HepG2 (cell line): ENCODE measurements around the gene DHRS4L2. TPM values are rescaled to one million over a fixed set of nuclear protein-coding genes. Genes with fewer than 3 reads are reported as not detected.
A peak's percentile ranks its signal among the peaks of the same experiment; 100 is the strongest.

Experiments used
- ARHGAP35 ChIP-seq: sonication (generic); formaldehyde crosslinking; IDR thresholded peaks from 2 replicates; pipeline ENCODE4 v1.9.0; 2022; ENCODE audit warnings: mild to moderate bottlenecking, inconsistent platforms, moderate library complexity, missing genetic modification reagents, borderline replicate concordance
- ATF6 ChIP-seq: sonication (generic); formaldehyde crosslinking; conservative IDR thresholded peaks from 2 replicates; pipeline ENCODE4 v1.4.0; 2020; ENCODE audit warnings: missing genetic modification reagents
- FOXO4 ChIP-seq: sonication (generic); formaldehyde crosslinking; conservative IDR thresholded peaks from 2 replicates; pipeline ENCODE4 v1.8.1; 2023; ENCODE audit warnings: missing genetic modification reagents
- GRHL1 ChIP-seq: sonication (generic); formaldehyde crosslinking; conservative IDR thresholded peaks from 2 replicates; pipeline ENCODE4 v1.8.0; 2022; ENCODE audit warnings: missing genetic modification reagents
- HBP1 ChIP-seq: IDR thresholded peaks from 2 replicates; pipeline ENCODE4 v1.6.1; 2016; ENCODE audit warnings: low read depth, control low read depth
- HHEX ChIP-seq: IDR thresholded peaks from 2 replicates; pipeline ENCODE4 v1.6.1; 2016; ENCODE audit warnings: control low read depth
- PBX2 ChIP-seq: IDR thresholded peaks from 2 replicates; pipeline ENCODE4 v1.6.1; 2016; ENCODE audit warnings: control low read depth
- SNAPC5 ChIP-seq: sonication (generic); formaldehyde crosslinking; IDR thresholded peaks from 2 replicates; pipeline ENCODE4 v1.8.1; 2023; ENCODE audit warnings: mild to moderate bottlenecking, missing genetic modification reagents, borderline replicate concordance
- SPEN ChIP-seq: sonication (generic); formaldehyde crosslinking; IDR thresholded peaks from 2 replicates; pipeline ENCODE4 v1.5.1; 2020; ENCODE audit warnings: low read depth, mild to moderate bottlenecking, missing genetic modification reagents
- THRA ChIP-seq: sonication (generic); formaldehyde crosslinking; IDR thresholded peaks from 2 replicates; pipeline ENCODE4 v1.4.0; 2020; ENCODE audit warnings: missing genetic modification reagents, borderline replicate concordance
- ZEB1 ChIP-seq: IDR thresholded peaks from 2 replicates; pipeline ENCODE4 v1.6.1; 2012; ENCODE audit warnings: mild to moderate bottlenecking, low read depth, inconsistent platforms; ENCODE audit not compliant: insufficient replicate concordance
- ZNF605 ChIP-seq: sonication (generic); formaldehyde crosslinking; IDR thresholded peaks from 2 replicates; pipeline ENCODE4 v1.8.0; 2022; ENCODE audit warnings: mild to moderate bottlenecking, missing genetic modification reagents
- ZNF644 ChIP-seq: IDR thresholded peaks from 2 replicates; pipeline ENCODE4 v1.6.1; 2016; ENCODE audit warnings: low read depth
- ZNF703 ChIP-seq: sonication (generic); formaldehyde crosslinking; IDR thresholded peaks from 2 replicates; pipeline ENCODE4 v1.5.1; 2020; ENCODE audit warnings: missing genetic modification reagents, mild to moderate bottlenecking, moderate library complexity, borderline replicate concordance
- ZNF704 ChIP-seq: sonication (generic); formaldehyde crosslinking; IDR thresholded peaks from 2 replicates; pipeline ENCODE4 v1.8.1; 2023; ENCODE audit warnings: mild to moderate bottlenecking, inconsistent platforms, moderate library complexity, missing genetic modification reagents, borderline replicate concordance
- ZSCAN31 ChIP-seq: sonication (generic); formaldehyde crosslinking; IDR thresholded peaks from 2 replicates; pipeline ENCODE4 v1.5.0; 2020; ENCODE audit warnings: low read depth, mild to moderate bottlenecking, missing genetic modification reagents
- polyA plus RNA-seq, 8 experiments: library from polyadenylated mRNA; depleted of rRNA in 3 of 8; stranded (reverse) in 7 of 8; unstranded in 1 of 8; fragments of >200 nt; fragmentation: Illumina TruSeq in 4 of 8; extraction: Trizol in 4 of 8; gene quantifications; 2 replicates each; pipeline versions ENCODE4 v1.2.1 to v1.2.3, GENCODE V29; 2011 to 2016; ENCODE audit warnings: low read depth in 4 of 8, missing spikeins in 1 of 8, mixed read lengths in 1 of 8; ENCODE audit not compliant: insufficient read depth in 1 of 8
- total RNA-seq, 5 experiments: library from RNA; depleted of rRNA; stranded (reverse); fragments of >200 nt; fragmentation: Illumina TruSeq; extraction: Trizol; gene quantifications; 2 replicates each; pipeline ENCODE4 v1.2.3, GENCODE V29; 2016; ENCODE audit warnings: low read depth in 1 of 5

Gene DHRS4L2
- total and polyA plus RNA-seq, 2 of the 13 experiments (the other 11 are each of a cell fraction or from before 2014, with no cell fraction given) = 24.7 to 38.2 TPM

GRCh38 chr14:24051789-24052655, 63.3 kb downstream of the DHRS4L2 start, which contains the start of gene CARMIL3 (continued):
- peak; percentile 29; the same call in 1 of the 2 replicates for TF ChIP-seq ZNF704 (CRISPR knock-in tag)
- TF ChIP-seq ATF6 = no peak
- peak; percentile 49 for TF ChIP-seq SPEN
- no peak for TF ChIP-seq PBX2 (CRISPR knock-in tag)
- peak; percentile 83 for TF ChIP-seq THRA
- TF ChIP-seq ZNF605 (CRISPR knock-in tag) = no peak; the same call in 1 of the 2 replicates
- peak; percentile 94; the same call in 1 of the 2 replicates for TF ChIP-seq ARHGAP35
- no peak for TF ChIP-seq ZSCAN31 (CRISPR knock-in tag)
- TF ChIP-seq HHEX (CRISPR knock-in tag) = no peak
- TF ChIP-seq HBP1 (CRISPR knock-in tag) = peak; percentile 88
- no peak for TF ChIP-seq FOXO4 (CRISPR knock-in tag)
- no peak for TF ChIP-seq SNAPC5 (CRISPR knock-in tag)
- TF ChIP-seq ZNF703 (CRISPR knock-in tag) = peak; percentile 76; the same call in 1 of the 2 replicates
- TF ChIP-seq ZEB1 = no peak
- TF ChIP-seq GRHL1 (CRISPR knock-in tag) = no peak
- TF ChIP-seq ZNF644 = no peak
